ENCODE measurements around the gene EMX2. TPM values are rescaled to one million over a fixed set of nuclear protein-coding genes. Genes with fewer than 3 reads are reported as not detected.

The EMX2 gene
- total and polyA plus RNA-seq, 12 donors, result 0.11 to 0.72 (median 0.51) TPM; not detected in 7

GRCh38 chr10:117556356-117556755 lies 13.8 kb downstream of the EMX2 start:
- Histone ChIP-seq H3K4me3 (no peak overlapping the region), H3K4me1 (replicated peaks in 1 of 2) (no peaks in the 10 kb centered on the region), H3K36me3 (replicated peaks in 1 of 2) (no peaks in the 10 kb centered on the region), H3K27me3 (peaks cover 45% of the 10 kb centered on the region), H3K27ac (no peak overlapping the region), H3K9me3 (replicated peaks in 1 of 3) (no peaks in the 10 kb centered on the region)
- 71 to 91% (median 80%) methylated on average over 5 of the region's 5 CpGs for WGBS, 4 donors
- no peak for TF ChIP-seq POLR2A (IDR thresholded peaks at IDR 0.05)
- TF ChIP-seq CTCF (IDR thresholded peaks at IDR 0.05), result no peak
- intact Hi-C loops (cut with DNase I), result no loop called here
- no peak for DNase-seq

- intact Hi-C loops (cut with DNase I), result no loop called here
- Histone ChIP-seq H3K9me3 (replicated peaks in 1 of 3) (no peaks in the 10 kb centered on the region), H3K27me3 (peaks cover 13% of the 10 kb centered on the region), H3K4me3 (no peak overlapping the region), H3K27ac (no peak overlapping the region), H3K36me3 (replicated peaks in 1 of 2) (no peaks in the 10 kb centered on the region), H3K4me1 (replicated peaks in 1 of 2) (no peaks in the 10 kb centered on the region)
- WGBS, 4 donors, result 72 to 76% (median 72%) methylated on average over 4 of the region's 4 CpGs
- TF ChIP-seq CTCF (IDR thresholded peaks at IDR 0.05), result no peak
- no peak for TF ChIP-seq POLR2A (IDR thresholded peaks at IDR 0.05)
- DNase-seq, result no peak
Measured at GRCh38 chr10:117559712-117560111, 17.2 kb downstream of the EMX2 start.

GRCh38 chr10:117560942-117561341 lies 18.4 kb downstream of the EMX2 start:
- no peak overlapping the region for H3K4me3 ChIP-seq
- no peak for DNase-seq
- H3K27me3 ChIP-seq, result peaks cover 5% of the 10 kb centered on the region
- H3K4me1 ChIP-seq (replicated peaks in 1 of 2), result no peaks in the 10 kb centered on the region
- 39 to 69% (median 64%) methylated on average over 2 of the region's 2 CpGs for WGBS, 4 donors
- H3K27ac ChIP-seq, result no peak overlapping the region
- H3K36me3 ChIP-seq (replicated peaks in 1 of 2), result no peaks in the 10 kb centered on the region
- TF ChIP-seq CTCF (IDR thresholded peaks at IDR 0.05) (no peak), POLR2A (IDR thresholded peaks at IDR 0.05) (no peak)
- no peaks in the 10 kb centered on the region for H3K9me3 ChIP-seq (replicated peaks in 1 of 3)
- intact Hi-C loops (cut with DNase I), result no loop called here

GRCh38 chr10:117562220-117562619 lies 19.7 kb downstream of the EMX2 start:
- TF ChIP-seq POLR2A (IDR thresholded peaks at IDR 0.05), result no peak
- TF ChIP-seq CTCF (IDR thresholded peaks at IDR 0.05), result no peak
- Histone ChIP-seq H3K4me3 (no peak overlapping the region), H3K9me3 (replicated peaks in 1 of 3) (no peaks in the 10 kb centered on the region), H3K27ac (no peak overlapping the region), H3K27me3 (no peaks in the 10 kb centered on the region), H3K4me1 (replicated peaks in 1 of 2) (no peaks in the 10 kb centered on the region), H3K36me3 (replicated peaks in 1 of 2) (no peaks in the 10 kb centered on the region)
- 77 to 89% (median 81%) methylated on average over 6 to 7 of the region's 7 CpGs for WGBS, 4 donors
- DNase-seq, result no peak
- intact Hi-C loops (cut with DNase I), result no loop called here

All from adrenal gland (tissue), 12 donors.